Right ventricle myocardium superior (tissue), 1 donor: Measurements from ENCODE around the gene ZNF724. TPM values are rescaled to one million over a fixed set of nuclear protein-coding genes. Genes with fewer than 3 reads are reported as not detected.
"Not testable (repeated sequence)": the region's sequence is repeated elsewhere in the genome, so short reads cannot be mapped to it uniquely, and the experiment has no call there.

Experiments
- ATAC-seq: fragments of 200-7000 bp; cut with Tn5 transposase; one replicate; pipeline ENCODE4 v1.9.1; 2020; ENCODE audit warnings: mild to moderate bottlenecking; ENCODE audit not compliant: poor library complexity
- DNase-seq: peaks from one replicate; pipeline ENCODE4 v3.0.0-alpha.2; 2020
- intact Hi-C: fragments of 100-400 bp; cut with DNase I; formaldehyde crosslinking; loops from one replicate; pipeline ENCODE4 v1.11.2; 2022
- total RNA-seq: library from RNA; stranded (reverse); fragmentation: NEBNext Ultra II Directional; extraction: Animal tissue kit (Norgen Biotek cat#: 25700); gene quantifications from one replicate; pipeline ENCODE4 v1.2.1, GENCODE V29; 2021
- donor health status: DM: no; HTN: yes; CAD: no; lungs with severe emphysema.

Gene ZNF724
- total RNA-seq, 1 donor from 2014 or later: 1.3 TPM

GRCh38 chr19:23255700-23256099 lies 5.5 kb upstream of the ZNF724 start:
- ATAC-seq (no peak), DNase-seq (no peak)
- intact Hi-C loops: loop anchor here (10.0 kb wide), 1 partner anchor 139 kb away; the partner anchor contains the start of gene ZNF91

- intact Hi-C loops: loop anchor here (10.0 kb wide), 1 partner anchor 140 kb away; the partner anchor contains the start of gene ZNF91
- no peak for DNase-seq
- no peak for ATAC-seq
These were observed 4.1 kb upstream of the ZNF724 start for GRCh38 chr19:23254141-23254910.

GRCh38 chr19:23253256-23253655 lies 3.1 kb upstream of the ZNF724 start:
- DNase-seq, ATAC-seq: not testable (repeated sequence)
- intact Hi-C loops: loop anchor here (10.0 kb wide), 1 partner anchor 142 kb away; the partner anchor contains the start of gene ZNF91

GRCh38 chr19:23241419-23241818 lies 8.8 kb downstream of the ZNF724 start:
- ATAC-seq (no peak), DNase-seq (no peak)
- intact Hi-C loops: no loop called here

- ATAC-seq (no peak), DNase-seq (no peak)
- intact Hi-C loops: no loop called here
These were observed 27.1 kb downstream of the ZNF724 start for GRCh38 chr19:23222998-23223652.

GRCh38 chr19:23203841-23204344 lies 46.3 kb downstream of the ZNF724 start:
- intact Hi-C loops: no loop called here
- DNase-seq: peak; percentile 53
- ATAC-seq: peak; percentile 51

- DNase-seq (no peak), ATAC-seq (no peak)
- intact Hi-C loops: no loop called here
These were observed 59.9 kb downstream of the ZNF724 start for GRCh38 chr19:23190341-23190740.

DNA sequence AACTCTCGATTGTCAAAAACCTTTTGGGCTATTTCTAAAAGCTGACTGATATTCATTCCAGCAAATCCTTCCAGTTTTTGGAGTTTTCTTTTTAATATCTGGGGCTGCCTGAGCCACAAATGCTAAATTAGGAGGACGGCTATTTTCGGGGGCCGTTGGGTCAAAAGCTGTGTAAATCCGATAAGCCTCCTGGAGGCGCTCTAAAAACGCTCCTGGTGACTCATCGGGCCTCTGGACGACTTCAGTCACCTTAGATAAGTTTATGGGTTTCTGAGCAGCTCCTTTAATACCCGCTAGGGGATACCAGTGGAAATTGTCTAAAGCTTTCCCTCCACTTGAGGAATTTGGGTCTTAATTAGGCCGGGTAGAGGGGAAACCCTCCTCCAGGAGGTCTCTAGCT lies 66.9 kb downstream of the ZNF724 start:
- DNase-seq (no peak), ATAC-seq (no peak)
- intact Hi-C loops: no loop called here

Other genes starting within 250 kb of the ZNF724 start
- 4.1 TPM for gene ZNF728, start 247.2 kb downstream of the ZNF724 start, total RNA-seq
- not detected for gene ZNF730, start 133.4 kb downstream of the ZNF724 start, total RNA-seq
- gene ZNF91, start 145.1 kb upstream of the ZNF724 start, total RNA-seq: 90.6 TPM